ENCODE results near the gene AIG1.

Gene AIG1

DNA sequence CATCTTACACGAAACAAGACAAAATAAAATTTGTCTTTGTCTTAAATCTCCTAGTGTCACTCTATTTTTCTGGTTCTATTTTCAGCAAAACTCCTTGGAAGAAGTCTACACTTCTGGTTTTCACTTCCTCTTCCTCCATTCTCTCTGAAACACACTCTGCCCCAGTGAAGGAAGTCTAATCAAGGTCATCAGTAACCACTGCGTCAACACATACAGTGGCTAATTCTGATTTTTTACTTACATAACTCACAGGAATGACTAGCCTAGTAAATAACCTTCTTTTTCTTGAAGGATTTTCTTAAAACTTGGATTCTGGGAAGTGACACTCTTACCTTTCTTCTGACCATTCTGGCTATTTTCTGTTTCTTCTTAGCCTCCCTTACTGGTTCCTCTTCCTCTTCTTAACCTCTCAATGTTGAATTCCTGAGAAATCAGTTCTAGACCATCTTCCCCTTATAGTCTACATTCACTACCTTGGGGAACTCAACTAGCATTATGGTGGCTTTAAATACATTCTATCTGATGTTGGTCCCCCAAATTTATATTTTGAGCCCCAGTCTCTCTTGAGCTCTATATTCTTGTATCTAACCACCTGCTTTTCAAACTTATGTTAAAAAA is 37.5 kb downstream of the AIG1 start:
- DNase-seq, result no peak

DNA sequence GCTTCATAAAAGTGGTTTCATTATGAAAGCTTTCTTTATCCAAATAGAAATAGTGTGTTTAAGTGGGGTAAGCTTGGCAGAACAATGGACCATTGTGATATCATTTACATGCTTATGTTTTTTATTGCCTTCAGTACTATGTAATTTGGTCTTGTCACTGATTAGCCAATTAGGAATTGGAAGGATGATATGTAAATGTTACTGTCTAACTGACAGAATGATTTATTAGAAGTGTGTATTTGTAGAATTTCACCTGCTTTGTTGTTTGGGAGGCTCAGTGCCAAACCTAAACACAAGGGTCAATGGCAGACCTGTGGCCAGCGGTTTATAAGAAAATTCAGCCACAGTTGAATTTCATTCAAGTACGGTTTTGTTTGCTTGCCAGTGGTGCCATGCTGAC is 39.0 kb downstream of the AIG1 start:
- DNase-seq, result no peak

DNA sequence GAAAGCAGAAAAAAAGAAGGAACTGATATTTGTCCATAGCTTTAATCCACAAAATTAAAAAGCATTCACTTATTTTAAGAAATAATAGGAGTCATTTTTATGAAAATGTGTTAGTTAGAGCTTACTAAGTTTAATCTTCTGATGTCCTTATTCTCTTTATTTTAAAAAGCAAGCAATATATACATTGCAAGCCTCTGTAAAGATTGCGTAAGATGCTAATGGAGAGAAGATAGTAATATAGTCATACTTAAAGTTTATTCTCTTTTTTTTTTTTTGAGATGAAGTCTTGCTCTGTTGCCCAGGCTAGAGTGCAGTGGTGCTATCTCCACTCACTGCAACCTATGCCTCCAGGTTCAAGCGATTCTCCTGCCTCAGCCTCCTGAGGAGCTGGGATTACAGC is 39.7 kb downstream of the AIG1 start:
- DNase-seq, result no peak

DNA sequence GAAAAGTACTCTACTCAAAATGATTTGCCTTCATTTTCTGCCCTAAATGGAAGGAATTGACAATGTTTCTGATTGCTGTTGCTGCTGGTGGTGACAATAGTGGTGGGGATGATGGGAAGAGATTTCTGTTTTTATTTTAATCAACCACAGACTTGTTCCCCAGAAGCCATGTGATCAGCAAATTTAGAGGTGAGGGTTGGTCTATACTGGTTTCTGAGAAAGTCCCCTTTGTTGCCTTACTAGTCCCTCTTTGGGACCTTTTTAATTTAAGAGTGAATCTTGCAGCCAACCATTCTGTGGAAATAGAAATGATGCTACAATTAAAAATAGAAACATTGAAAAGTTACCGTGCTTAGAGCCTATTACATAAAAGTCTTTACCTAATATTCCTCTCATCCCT is 43.2 kb downstream of the AIG1 start:
- no peak for DNase-seq

DNA sequence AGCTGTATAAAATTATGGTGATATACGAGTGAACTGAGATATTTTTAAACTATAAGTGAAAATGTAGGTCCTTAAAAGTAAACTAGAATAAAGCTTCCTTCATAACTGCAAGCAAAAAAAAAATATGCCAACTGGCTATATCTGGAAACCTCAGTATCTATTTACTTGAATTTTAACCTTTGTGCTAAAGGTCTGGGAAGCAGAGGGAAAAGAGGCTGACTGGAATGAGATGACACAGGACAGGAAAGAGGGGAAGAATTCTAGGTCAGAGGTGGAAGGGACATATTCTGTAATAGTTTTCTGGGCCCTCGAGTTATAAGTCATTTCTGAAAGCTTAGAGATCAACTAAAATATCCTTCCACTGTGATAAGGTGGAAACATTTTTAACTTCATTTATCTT is 46.8 kb downstream of the AIG1 start:
- DNase-seq, result no peak

DNA sequence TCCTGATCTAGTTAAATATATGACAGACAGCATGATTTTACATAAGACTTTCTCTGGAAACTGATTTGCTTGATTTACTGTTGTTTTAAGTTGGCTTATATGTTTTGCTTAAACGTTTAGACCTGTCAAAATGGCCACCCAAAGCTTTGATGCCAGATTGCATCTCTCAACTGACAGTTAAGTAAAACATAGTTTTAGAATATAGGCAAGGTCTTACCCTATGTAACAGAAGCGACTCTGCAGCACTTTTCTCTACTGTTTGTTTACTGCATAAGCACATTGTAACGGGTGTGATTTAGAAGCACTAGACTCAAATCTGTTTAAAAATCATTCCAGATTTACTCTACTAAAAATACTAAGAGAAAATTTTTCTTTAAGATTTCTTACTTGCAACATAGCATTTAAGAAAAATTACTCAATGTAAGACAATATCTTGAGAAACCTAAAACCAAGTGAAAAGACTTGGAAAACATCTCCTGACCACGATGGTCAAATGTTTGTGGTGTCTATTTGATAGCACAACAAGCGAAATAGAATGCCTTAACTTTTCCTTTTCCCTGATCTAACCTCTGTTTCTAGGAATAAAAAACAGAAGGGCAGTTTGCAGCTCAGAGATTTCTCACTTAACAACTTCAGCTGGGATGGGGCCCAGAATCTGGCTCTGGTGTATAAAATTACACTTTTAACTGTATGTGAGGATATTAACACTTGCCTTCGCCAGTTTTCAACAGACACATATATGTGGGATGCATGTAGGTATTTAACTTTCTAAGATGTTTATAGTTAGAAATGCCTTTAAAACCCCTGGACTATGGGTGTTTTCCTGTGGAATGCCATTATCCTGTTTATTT is 47.4 kb downstream of the AIG1 start:
- no peak for DNase-seq

DNA sequence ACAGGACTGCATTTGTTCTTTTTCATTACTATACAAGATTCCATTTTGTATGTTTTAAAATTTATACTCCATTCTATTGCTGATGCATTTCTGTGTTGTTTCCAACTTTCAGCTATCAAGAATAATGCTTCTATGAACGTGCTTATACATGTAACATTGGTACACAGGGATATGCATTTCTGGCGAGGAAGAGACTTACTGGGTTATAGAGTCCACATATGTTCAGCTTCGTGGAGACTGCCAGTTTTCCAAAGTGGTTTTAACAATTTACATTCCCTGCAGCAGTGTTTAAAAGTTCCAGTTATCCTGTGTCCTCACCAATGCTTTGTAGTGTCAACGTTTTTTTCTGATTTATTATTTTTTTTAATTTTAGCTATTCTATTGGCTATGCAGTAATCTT is 48.5 kb downstream of the AIG1 start:
- DNase-seq, result no peak

DNA sequence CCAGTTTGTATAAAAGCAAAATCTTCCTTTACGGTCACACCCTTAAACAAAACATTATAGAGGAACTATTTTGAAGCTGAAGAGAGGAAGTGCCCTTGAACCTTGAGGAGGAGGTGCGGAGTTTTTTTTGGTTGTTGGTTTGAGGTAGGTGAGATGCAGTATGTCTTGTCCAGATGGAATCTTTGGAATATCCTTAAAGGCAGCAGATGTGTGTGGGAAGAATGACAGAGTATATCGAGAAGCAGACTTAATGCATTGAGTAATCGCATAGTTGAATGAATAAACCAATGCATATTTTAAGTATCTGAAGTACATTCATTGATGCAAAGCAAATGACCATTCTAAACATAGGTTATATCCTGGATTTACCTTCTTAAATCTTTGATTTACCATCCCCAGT is 49.9 kb downstream of the AIG1 start:
- DNase-seq, result no peak

DNA sequence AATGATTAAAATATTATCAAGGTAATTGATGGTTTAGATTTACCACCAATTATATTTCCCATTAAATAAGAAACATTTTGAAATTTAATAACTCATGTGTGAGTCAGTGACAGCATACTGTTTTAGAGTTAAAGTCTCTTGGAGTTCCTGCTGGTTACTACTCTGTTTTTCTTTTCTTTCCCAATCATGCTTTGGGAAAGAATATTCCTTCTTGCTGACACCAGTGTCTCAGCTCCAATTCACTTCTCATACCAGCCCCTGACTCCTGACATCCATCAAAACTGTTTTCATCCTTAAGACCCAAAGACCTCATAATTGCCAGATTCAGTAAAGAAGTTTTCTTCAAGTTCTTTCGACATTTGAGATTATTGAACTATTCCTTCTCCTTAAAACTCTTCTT is 50.3 kb downstream of the AIG1 start:
- no peak for DNase-seq

DNA sequence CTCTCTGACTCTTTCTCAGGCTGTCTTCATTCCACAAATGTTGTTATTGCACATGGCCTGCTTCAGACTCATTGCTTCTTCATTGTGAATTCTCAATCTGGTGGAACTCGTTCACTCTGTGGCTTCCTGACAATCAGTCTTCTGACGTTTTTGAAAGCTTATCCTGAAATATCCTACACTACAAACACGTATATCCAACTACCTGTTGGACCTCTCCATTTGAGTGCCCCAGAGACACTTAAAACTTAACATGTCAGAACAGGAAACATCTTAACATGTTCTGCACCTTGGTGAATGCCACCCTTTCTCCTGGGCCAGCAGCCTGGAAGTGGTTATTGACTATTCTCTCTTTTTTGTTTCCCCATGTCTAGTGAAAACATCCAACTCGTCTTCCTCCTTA is 50.8 kb downstream of the AIG1 start:
- DNase-seq, result no peak

DNA sequence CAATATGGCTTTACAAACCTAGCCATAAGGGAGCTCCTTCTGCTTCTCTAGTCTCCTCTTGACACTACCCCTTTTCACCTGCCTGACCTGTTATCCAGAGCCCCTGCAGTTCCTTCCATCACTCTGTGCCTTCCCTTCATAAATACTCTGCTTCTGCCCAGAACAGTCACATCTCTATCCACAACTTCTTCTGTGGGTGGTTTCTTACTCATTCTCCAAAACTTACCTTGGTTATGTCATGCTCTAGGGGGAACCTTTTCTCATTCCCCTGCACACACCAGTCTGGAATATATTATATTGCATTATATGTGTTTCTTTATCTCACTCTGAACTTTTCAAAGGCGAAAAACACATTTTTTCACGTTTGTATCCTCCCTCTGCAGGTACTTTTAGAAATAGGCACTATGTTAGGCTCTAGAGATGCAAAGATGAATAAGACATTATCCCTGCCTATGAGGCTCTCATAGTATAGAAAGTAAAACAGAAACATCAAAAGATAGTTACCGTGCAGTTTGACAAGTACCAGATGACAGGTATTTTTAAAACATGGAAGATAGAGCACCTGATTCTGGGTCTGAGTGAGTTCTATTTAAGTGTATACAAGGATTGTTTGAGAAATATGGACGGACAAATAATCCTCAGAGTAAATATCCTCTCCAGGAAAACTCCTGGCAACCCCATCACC is 51.5 kb downstream of the AIG1 start:
- DNase-seq, result no peak

DNA sequence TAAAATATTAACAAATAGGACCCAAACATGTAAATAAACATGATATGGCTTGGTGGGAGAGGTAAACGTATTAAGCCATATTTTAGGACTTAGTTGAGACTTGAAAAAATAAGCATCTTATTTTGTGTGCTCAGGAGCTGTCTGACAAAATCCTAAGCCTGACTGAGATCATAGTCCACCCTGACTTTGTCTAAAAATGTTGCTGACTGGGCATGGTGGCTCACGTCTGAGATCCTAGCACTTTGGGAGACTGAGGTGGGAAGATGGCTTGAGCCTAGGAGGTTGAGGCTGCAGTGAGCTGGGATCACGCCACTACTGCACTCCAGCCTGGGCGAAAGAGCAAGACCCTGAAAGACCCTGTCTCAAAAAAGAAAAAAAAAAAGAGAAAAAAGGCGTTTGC is 52.1 kb downstream of the AIG1 start:
- DNase-seq, result no peak

DNA sequence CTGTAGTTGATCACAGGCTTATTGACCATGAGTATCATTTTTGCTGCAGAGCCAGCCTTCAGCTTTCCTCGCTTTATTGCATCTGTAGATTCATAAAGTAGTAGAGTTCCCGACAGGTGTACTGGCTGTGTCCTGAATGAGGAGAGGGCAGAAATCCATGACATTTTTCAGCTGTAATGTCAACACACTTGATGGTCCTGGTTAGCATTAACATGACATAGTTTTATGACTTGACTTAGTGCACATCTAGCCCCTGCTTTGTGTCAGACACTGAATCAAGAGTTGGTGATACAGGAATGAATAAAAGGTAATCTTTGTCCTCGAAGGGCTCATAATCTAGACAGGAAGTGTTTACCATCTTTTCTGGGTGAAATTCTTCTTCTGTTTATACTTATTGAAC is 55.0 kb downstream of the AIG1 start:
- DNase-seq, result no peak

DNA sequence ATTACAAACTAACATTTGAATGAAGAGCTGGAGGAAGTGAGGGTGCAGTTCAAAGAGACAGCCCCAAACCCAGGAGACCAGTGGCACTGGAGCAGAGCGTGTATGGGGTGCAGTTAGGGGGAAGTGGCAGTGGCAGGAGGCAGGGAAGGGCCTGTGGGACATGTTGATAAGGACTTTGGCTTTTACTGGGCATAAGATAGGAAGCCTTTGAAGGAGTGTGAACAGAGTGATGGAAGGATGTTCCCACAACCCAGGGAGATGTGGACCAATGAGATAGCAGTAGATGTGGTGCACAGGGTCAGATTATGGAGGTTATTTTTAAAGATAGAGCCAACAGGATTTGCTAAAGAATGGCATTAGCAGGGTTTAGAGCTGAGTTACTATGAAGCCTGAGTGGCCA is 56.4 kb downstream of the AIG1 start:
- DNase-seq, result no peak

DNA sequence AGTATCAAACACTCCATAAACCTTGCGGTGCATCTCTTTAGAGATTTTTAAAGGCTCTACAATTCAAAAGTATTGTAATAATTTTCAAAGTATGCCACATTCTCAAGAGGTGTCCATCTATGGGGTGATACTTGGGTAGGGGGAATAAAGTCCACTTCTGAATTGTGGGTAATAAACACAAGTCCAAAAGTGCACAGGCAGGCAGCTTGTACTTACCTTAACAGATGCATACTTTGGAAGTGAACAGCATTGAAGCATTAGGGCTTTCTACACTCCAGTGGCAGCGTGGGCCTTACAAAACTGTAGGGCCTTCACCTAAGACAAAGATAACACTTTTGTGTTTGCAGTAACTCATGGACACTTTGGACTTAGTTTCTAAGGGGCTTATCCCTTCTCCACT is 58.6 kb downstream of the AIG1 start:
- DNase-seq, result no peak

DNA sequence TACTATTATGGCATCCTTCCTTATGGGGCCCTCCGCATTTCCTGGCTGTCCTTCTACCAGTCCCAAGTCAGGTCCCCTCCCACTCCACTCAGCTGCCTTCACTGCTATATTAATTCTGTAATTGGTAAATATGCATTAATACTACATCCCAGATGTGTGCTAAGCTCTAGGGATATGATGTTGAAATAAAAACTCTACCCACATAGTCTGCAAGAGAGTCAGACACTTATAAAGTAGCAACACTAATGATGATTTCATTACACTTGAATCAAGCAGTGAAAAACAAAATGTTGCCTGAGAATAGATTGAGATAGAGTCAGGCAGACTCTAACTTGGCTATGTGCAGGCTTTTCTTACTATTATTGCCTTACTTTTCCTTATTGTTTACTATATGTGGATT is 62.4 kb downstream of the AIG1 start:
- DNase-seq, result no peak

DNA sequence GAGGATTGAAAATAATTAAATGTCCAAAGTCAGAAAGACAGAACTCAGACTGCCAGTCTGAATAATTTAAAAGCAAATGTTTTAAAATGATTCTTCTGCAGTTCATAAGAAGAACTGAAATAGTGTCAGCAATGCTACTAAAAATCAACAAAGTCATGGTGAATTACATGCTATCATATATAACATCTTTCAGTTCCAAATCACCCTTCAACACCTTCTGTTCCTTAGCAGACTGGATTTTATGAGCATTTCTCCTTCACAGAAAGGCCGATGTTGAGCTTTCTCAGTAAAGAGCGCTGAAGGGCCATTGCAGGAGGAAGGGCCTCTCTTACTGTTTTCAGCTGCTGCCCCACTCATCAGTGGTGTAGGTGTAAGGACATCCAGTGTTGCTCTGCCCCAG is 63.3 kb downstream of the AIG1 start:
- DNase-seq, result no peak

DNA sequence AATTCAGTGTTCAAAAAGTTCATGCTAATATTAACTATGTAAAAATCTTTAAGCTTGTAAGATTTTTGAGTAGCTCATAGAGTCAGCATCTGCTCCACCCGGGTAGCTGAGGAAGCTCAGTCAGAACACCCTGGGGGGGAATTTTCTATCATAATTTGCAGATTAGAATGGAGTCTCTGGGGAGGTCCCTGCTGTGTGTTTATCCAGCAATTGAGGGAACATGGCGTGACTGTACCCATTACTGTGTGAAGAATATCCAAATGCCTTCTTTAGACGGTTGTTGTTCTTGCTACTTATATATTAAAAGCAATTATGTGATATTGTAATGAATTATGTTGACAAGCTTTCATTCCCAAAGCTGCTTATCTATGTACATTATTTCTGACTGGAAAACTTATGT is 64.8 kb downstream of the AIG1 start:
- no peak for DNase-seq

DNA sequence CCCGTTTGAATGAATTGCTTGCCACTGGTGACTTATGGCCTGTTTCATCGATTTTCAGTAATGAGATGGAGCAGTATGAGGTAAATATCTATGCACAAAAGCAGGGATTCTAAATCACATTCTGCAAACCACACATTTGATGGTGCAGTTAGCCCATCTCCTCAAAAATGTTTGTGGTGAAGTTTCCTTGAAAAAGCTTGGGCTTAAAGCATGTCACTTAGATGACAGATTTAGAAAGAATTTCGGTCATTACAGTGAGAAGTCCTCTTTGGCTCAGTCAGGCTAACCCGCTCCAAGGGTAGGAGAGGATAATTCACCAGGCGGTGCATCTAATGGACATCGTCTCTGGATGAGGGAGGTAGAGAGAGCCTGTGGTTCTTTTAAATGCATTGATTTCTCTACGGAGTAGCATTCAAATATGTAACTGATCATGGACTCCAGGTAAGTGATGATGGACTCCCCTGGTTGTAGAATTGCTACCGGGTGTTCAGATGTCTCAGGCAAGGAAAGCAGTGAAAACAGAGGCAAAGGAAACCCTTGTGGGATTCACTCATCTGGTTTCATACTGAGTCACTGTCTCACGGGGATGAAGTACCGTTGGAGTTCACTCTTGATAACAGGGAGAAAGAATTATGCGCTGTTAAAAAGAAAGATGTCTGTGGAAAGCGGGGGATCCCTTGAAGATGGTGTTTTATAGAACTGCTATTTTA is 65.3 kb downstream of the AIG1 start:
- no peak for DNase-seq

DNA sequence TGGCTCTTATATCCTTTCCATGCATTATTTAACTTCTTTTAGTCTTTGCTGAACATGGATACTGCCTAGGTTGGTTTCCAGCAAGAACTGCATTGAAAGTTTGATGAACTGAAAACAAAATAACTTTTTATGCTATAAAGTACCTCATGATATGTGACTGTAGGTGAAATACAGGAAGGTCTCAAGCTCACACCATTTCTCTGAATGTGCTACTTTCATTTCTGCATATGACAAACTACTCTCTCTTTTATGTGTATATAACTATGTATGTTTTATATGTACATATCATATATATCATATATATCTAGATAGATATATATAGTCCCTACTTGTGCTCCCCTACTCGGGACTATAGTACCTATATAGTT is 65.9 kb downstream of the AIG1 start:
- DNase-seq, result no peak

DNA sequence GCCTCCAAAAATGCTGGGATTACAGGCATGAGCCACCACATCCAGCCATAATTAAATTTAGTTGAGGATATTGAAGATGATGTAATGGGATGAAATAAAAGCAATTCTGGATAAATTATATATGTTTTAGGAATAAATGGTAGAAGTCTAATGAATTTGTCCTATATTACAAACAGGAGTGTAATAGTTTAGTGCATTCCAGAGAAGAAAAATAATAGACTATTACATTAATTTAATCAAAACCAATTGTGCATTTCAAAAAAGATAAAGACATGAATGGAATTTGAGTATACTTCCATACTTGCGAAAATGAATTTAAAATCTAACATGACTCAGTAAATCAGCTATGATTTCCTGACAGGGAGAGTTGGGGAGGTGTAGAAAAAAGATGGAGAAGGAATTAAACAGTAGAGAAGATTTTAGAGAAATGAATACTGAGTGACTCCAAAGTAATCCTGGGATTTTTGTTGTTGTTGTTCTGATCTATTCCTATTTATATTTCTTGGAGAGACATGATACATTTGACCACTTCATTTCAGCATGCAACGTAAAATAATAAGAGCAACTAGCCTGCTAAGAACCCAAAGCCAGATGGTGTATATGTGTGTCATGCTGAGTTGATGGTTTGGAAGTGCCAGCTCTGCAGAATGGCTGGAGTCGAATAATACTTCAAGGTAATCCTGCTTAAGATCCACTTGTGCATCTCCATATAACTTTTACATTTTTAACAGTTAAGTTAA is 67.4 kb downstream of the AIG1 start:
- no peak for DNase-seq

DNA sequence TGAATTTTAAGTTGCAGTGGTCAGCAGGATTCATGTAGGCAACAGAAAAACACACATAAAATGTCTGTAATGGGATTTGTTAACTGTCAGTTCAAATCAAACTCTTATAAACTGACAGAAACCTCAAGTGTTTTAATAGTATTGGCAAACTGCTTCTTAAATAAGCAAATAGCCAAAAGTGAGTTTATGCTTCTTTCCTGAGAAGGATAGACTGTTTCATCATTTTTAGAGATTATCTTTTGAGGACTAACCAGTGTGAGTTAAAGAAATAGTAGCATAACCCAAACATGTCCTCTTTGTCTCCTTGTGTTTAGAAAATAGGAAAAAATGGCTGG is 68.0 kb downstream of the AIG1 start:
- DNase-seq, result no peak

DNA sequence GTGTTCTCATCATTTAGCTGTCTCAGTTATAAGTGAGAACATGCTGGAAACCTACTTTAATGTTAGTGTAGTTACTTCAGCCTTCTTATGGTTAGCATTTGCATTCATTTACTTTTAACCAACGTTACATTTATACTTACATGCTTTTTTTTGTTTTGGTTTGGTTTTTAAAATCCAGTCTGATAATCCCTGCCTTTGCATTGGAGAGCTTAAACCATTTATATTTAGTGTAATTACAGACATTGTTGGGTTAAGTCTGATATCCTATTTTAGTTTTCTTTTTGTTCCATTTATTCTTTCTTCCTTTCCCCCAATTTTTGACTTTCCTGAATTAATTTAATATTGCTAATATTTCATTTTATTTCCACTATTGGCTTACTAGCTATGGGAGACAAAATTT is 70.2 kb downstream of the AIG1 start:
- DNase-seq, result no peak

Data from activated CD8-positive, alpha-beta memory T cell treated with anti-CD3 and anti-CD28 coated beads, Interleukin-2, amount 50 U/mL, for 48 hours (primary cell).